Common myeloid progenitor, CD34-positive (primary cell): ENCODE data around the gene RPP38.

Experiments used
- CTCF ChIA-PET: fragments of 350-600 bp; sonication (Branson Sonifier 250); formaldehyde crosslinking; loops from one replicate; lab custom pipeline; 2021; ENCODE audit warnings: antibody characterized with exemption; lab: Charles Lee
- POLR2A ChIA-PET: fragments of 350-600 bp; sonication (Branson Sonifier 250); formaldehyde crosslinking; loops from one replicate; lab custom pipeline; 2021; ENCODE audit warnings: antibody characterized with exemption; lab: Charles Lee
- DNase-seq, 3 donors: peaks; one replicate each; pipeline versions ENCODE4 v3.0.0 to v3.0.0-alpha.2; 2013
- H3K27ac ChIP-seq, 2 experiments: 1 replicate in 1 of 2; 2 replicates in 1 of 2; pipeline ENCODE4 v1.7.0; 2013; ENCODE audit warnings: inconsistent platforms in 2 of 2, low read length in 2 of 2, mild to moderate bottlenecking in 2 of 2, low read depth in 1 of 2, moderate library complexity in 1 of 2; ENCODE audit not compliant: severe bottlenecking in 2 of 2, insufficient read depth in 1 of 2, poor library complexity in 1 of 2
- H3K27me3 ChIP-seq, 5 experiments: replicated peaks in 2 of 5; 1 replicate in 3 of 5; 2 replicates in 2 of 5; pipeline versions ENCODE4 v1.6.1 to v1.7.0; 2013; ENCODE audit warnings: low read length in 4 of 5, mild to moderate bottlenecking in 2 of 5, moderate library complexity in 2 of 5, inconsistent platforms in 1 of 5; ENCODE audit not compliant: insufficient read depth in 5 of 5, control insufficient read depth in 4 of 5
- H3K36me3 ChIP-seq, 4 experiments: 1 replicate in 2 of 4; 2 replicates in 2 of 4; pipeline versions ENCODE4 v1.6.1 to v1.7.0; 2013; ENCODE audit warnings: low read length in 3 of 4, control low read depth in 1 of 4, mild to moderate bottlenecking in 1 of 4; ENCODE audit not compliant: control insufficient read depth in 4 of 4, insufficient read depth in 4 of 4
- H3K4me1 ChIP-seq, 4 experiments: 1 replicate in 3 of 4; 2 replicates in 1 of 4; pipeline versions ENCODE4 v1.6.1 to v1.7.1; 2013; ENCODE audit warnings: low read length in 3 of 4, mild to moderate bottlenecking in 3 of 4, control low read depth in 1 of 4, inconsistent platforms in 1 of 4, moderate library complexity in 1 of 4; ENCODE audit not compliant: control insufficient read depth in 4 of 4, insufficient read depth in 4 of 4; ENCODE audit errors: control extremely low read depth in 1 of 4
- H3K4me3 ChIP-seq, 7 experiments: 1 replicate in 4 of 7; 2 replicates in 3 of 7; pipeline versions ENCODE4 v1.5.1 to v1.7.0; 2013; ENCODE audit warnings: mild to moderate bottlenecking in 7 of 7, low read length in 6 of 7, moderate library complexity in 6 of 7, inconsistent platforms in 2 of 7, low read depth in 2 of 7, control low read depth in 1 of 7; ENCODE audit not compliant: insufficient read depth in 4 of 7, control insufficient read depth in 1 of 7; ENCODE audit errors: extremely low read depth in 1 of 7
- H3K9me3 ChIP-seq, 5 experiments: 1 replicate in 4 of 5; 2 replicates in 1 of 5; pipeline versions ENCODE4 v1.6.1 to v1.7.1; 2013; ENCODE audit warnings: low read length in 4 of 5, mild to moderate bottlenecking in 2 of 5, inconsistent platforms in 1 of 5, low read depth in 1 of 5, moderate library complexity in 1 of 5; ENCODE audit not compliant: control insufficient read depth in 4 of 5, insufficient read depth in 2 of 5; ENCODE audit errors: control extremely low read depth in 1 of 5
- WGBS: methylation state at CpG from one replicate; pipeline ENCODE4 v1.1.5; 2013; ENCODE audit not compliant: insufficient coverage; 5-methylcytosine and 5-hydroxymethylcytosine counted together

RPP38 gene

DNA sequence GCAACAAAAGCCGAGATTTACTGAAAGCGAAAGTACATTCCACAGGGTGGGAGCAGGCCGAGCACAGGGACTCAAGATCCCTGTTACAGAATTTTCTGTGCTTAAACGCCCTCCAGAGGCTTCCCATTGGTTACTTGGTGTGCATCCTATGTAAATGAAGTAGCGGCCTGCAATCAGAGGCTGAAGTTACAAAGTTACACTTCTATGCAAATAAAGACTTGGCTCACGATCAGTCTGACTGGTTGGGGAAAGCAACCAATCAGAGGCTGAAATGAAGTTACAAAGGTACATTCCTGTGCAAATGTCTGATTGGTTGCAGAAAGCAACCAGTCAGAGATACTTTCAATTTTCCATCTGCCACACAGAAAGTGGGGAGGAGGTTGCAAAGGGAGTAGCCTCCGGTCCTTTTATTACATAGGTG lies 12.6 kb upstream of the RPP38 start:
- Histone ChIP-seq H3K27me3 (no peaks in the 10 kb centered on the region), H3K36me3 (no peaks in the 10 kb centered on the region), H3K27ac (no peak overlapping the region), H3K4me1 (peaks cover 0 to 9% (median 5%) of the 10 kb centered on the region in 4 experiments), H3K4me3 (peak overlapping the region in 2 of 7 experiments; percentile 8 to 63), H3K9me3 (no peaks in the 10 kb centered on the region)
- DNase-seq: peak; percentile 18 to 79 (median 76)
- 82% methylated on average over 6 of the region's 7 CpGs for WGBS
- ChIA-PET CTCF (interaction anchor here (0.7 kb wide), 1 partner anchor 12 kb away, joined by 3 read pairs; no protein-coding TSS in a partner anchor), POLR2A (no interaction called here)

DNA sequence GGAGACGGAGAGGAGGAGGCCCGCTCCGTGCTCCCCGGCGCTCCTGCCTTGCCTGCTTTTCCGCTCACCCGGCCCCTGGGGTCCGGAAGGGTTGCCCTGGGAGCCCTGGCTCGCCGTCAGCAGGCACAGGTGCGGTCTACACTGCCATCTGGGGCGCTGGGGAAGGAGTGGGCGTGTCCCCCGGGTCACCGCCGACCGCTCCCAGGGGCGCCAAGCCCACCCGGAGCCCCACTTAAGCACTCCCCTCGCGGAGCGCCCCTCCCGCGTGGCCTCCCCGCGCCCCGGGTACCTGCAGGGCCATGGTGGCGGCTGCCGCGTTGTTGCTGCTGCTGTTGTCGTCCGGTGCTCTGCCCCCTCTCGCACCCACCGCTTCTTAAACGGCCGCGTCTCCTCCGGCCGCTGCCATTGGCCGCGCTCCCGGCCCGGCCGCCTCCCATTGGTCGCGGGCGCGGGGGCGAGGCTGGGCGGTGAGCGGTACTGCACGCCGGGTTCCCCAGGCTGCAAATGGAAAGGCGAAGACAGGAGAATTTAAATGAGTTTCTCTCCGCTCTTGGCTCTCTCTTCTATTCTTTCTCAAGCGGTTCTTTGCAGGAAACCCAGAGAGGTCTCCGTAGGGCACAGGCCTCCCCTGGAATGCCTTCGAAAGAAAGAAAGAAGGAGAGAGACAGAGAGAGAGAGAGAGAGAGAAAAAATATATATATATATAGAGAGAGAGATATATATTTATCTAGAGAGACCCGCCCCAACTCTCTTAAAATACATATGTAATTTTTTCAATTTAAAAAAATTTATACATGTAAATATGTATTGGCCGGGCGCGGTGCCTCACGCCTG lies 8.5 kb upstream of the RPP38 start, which contains the start of gene ACBD7:
ACBD7 (minus strand) TSS at position 349 of the 834 bp plus-strand sequence; CDS start at position 301, 48 bp downstream.
- no peak within 1 kb of the TSS for H3K27ac ChIP-seq
- no peaks in the 10 kb centered on the region for H3K36me3 ChIP-seq

DNA sequence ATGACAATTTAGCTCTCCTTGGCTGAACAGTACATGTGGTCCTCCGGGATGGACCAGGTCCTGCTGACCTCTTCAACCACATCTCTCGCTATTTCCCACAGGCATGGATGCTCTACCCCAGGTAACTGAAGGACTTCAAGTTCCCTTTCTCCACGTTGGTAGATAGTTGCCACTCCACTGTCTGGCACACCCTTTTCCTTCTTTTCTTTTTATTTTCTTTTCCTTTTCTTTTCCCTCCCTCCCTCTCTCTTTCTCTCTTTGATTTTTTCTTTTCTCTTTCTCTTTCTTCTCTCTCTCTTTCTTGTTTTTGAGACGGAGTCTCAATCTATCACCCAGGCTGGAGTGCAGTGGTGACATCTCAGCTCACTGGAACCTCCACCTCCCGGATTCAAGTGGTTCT lies 5.7 kb upstream of the RPP38 start:
- CTCF ChIA-PET: no interaction called here
- Histone ChIP-seq H3K4me3 (no peak overlapping the region), H3K36me3 (no peaks in the 10 kb centered on the region), H3K9me3 (no peaks in the 10 kb centered on the region), H3K27me3 (no peaks in the 10 kb centered on the region), H3K27ac (no peak overlapping the region), H3K4me1 (peaks cover 0 to 12% (median 8%) of the 10 kb centered on the region in 4 experiments)
- WGBS: 95% methylated on average over 3 of the region's 5 CpGs
- POLR2A ChIA-PET: no interaction called here
- no peak for DNase-seq

More for the DNA sequence above, 8.5 kb upstream of the RPP38 start, which contains the start of gene ACBD7:
- Histone ChIP-seq H3K27me3 (no peaks in the 10 kb centered on the region), H3K4me3 (peak within 1 kb of the TSS; percentile 37 to 83 (median 70)), H3K4me1 (peaks cover 0 to 9% (median 5%) of the 10 kb centered on the region in 4 experiments), H3K9me3 (no peaks in the 10 kb centered on the region)
- ChIA-PET CTCF (no interaction called here), POLR2A (no interaction called here)
- WGBS: 0% methylated on average over 30 of the region's 63 CpGs
- DNase-seq: peak; percentile 79 to 91 (median 88)

GRCh38 chr10:15092855-15093408 lies 4.2 kb upstream of the RPP38 start:
- Histone ChIP-seq H3K9me3 (no peaks in the 10 kb centered on the region), H3K4me3 (no peak overlapping the region), H3K27ac (no peak overlapping the region), H3K36me3 (no peaks in the 10 kb centered on the region), H3K4me1 (peaks cover 0 to 19% (median 12%) of the 10 kb centered on the region in 4 experiments), H3K27me3 (no peaks in the 10 kb centered on the region)
- CTCF ChIA-PET: no interaction called here
- POLR2A ChIA-PET: no interaction called here
- 98% methylated on average over 8 of the region's 16 CpGs for WGBS
- no peak for DNase-seq

- peak overlapping the region; percentile 78 to 93 (median 89) for H3K4me3 ChIP-seq
- H3K4me1 ChIP-seq: peaks cover 0 to 22% (median 19%) of the 10 kb centered on the region in 4 experiments
- peak overlapping the region; percentile 97 to 99 for H3K27ac ChIP-seq
- H3K36me3 ChIP-seq: peaks cover 0 to 13% (median 3%) of the 10 kb centered on the region in 4 experiments
- 0% methylated on average over 9 of the region's 11 CpGs for WGBS
- POLR2A ChIA-PET: interaction anchor here (0.7 kb wide), 1 partner anchor 25 kb away, joined by 4 read pairs; no protein-coding TSS in a partner anchor
- no peaks in the 10 kb centered on the region for H3K9me3 ChIP-seq
- H3K27me3 ChIP-seq: no peaks in the 10 kb centered on the region
- CTCF ChIA-PET: no interaction called here
- DNase-seq: no peak
These were observed 519 bp upstream of the RPP38 start for GRCh38 chr10:15096661-15097010.

GRCh38 chr10:15099886-15100285 lies 2.7 kb downstream of the RPP38 start:
- no peaks in the 10 kb centered on the region for H3K9me3 ChIP-seq

More at GRCh38 chr10:15099886-15100285, 2.7 kb downstream of the RPP38 start:
- H3K4me1 ChIP-seq: peaks cover 0 to 22% (median 19%) of the 10 kb centered on the region in 4 experiments
- H3K27me3 ChIP-seq: no peaks in the 10 kb centered on the region
- ChIA-PET POLR2A (no interaction called here), CTCF (interaction anchor here (0.9 to 1.2 kb wide), 3 partner anchors 10 to 27 kb away, joined by 3 read pairs; no protein-coding TSS in a partner anchor)
- 100% methylated on average over 4 of the region's 4 CpGs for WGBS
- no peak for DNase-seq
- peaks cover 4 to 41% (median 20%) of the 10 kb centered on the region in 4 experiments for H3K36me3 ChIP-seq
- H3K4me3 ChIP-seq: no peak overlapping the region
- peak overlapping the region in 1 of 2 experiments; percentile 12 for H3K27ac ChIP-seq
